CD8-positive, alpha-beta memory T cell (primary cell): ENCODE results near the gene ZNF219. TPM values are rescaled to one million over a fixed set of nuclear protein-coding genes. Genes with fewer than 3 reads are reported as not detected.

Source experiments
- CTCF ChIA-PET: fragments of 350-600 bp; sonication (Branson Sonifier 250); formaldehyde crosslinking; loops from one replicate; lab custom pipeline; 2021; ENCODE audit warnings: antibody characterized with exemption; lab: Charles Lee
- POLR2A ChIA-PET: fragments of 350-600 bp; sonication (Branson Sonifier 250); formaldehyde crosslinking; loops from one replicate; lab custom pipeline; 2021; ENCODE audit warnings: antibody characterized with exemption; lab: Charles Lee
- DNase-seq, 5 donors: peaks; one replicate each; pipeline versions ENCODE4 v3.0.0 to v3.0.0-alpha.2; 2020 to 2022; ENCODE audit warnings: mixed read lengths in 1 of 5
- H3K27ac ChIP-seq: one replicate; pipeline ENCODE4 v1.7.0; 2013; ENCODE audit warnings: low read depth, mild to moderate bottlenecking, low read length, moderate library complexity
- H3K27me3 ChIP-seq: 2 replicates; pipeline ENCODE4 v1.7.0; 2013; ENCODE audit warnings: low read length, mild to moderate bottlenecking; ENCODE audit not compliant: insufficient read depth, poor library complexity, severe bottlenecking
- H3K36me3 ChIP-seq: 2 replicates; pipeline ENCODE4 v1.7.0; 2013; ENCODE audit warnings: mild to moderate bottlenecking, low read length, moderate library complexity; ENCODE audit not compliant: insufficient read depth
- H3K4me1 ChIP-seq: 2 replicates; pipeline ENCODE4 v1.7.0; 2013; ENCODE audit warnings: mild to moderate bottlenecking, low read length, moderate library complexity; ENCODE audit not compliant: insufficient read depth
- H3K4me3 ChIP-seq: 2 replicates; pipeline ENCODE4 v1.7.0; 2013; ENCODE audit warnings: mild to moderate bottlenecking, low read length
- H3K9me3 ChIP-seq: 2 replicates; pipeline ENCODE4 v1.7.0; 2013; ENCODE audit warnings: mild to moderate bottlenecking, low read length
- H3K27ac Mint-ChIP-seq, 8 donors: one replicate each; pipeline ENCODE4 v1.8.0; 2020 to 2021; ENCODE audit warnings: mixed read lengths in 8 of 8, mild to moderate bottlenecking in 6 of 8, inconsistent platforms in 3 of 8, moderate library complexity in 3 of 8
- H3K27me3 Mint-ChIP-seq, 2 donors: one replicate each; pipeline ENCODE4 v1.8.0; 2020 to 2021; ENCODE audit warnings: mixed read lengths in 2 of 2, mild to moderate bottlenecking in 1 of 2, moderate library complexity in 1 of 2
- H3K36me3 Mint-ChIP-seq, 3 donors: one replicate each; pipeline ENCODE4 v1.8.0; 2020 to 2021; ENCODE audit warnings: mixed read lengths in 3 of 3, inconsistent platforms in 1 of 3, mild to moderate bottlenecking in 1 of 3
- H3K4me1 Mint-ChIP-seq, 3 donors: one replicate each; pipeline ENCODE4 v1.8.0; 2020 to 2021; ENCODE audit warnings: mixed read lengths in 3 of 3, inconsistent platforms in 1 of 3, mild to moderate bottlenecking in 1 of 3
- H3K4me3 Mint-ChIP-seq, 7 donors: one replicate each; pipeline ENCODE4 v1.8.0; 2020 to 2021; ENCODE audit warnings: mixed read lengths in 7 of 7, mild to moderate bottlenecking in 6 of 7, moderate library complexity in 4 of 7, inconsistent platforms in 2 of 7
- H3K9me3 Mint-ChIP-seq, 5 donors: one replicate each; pipeline ENCODE4 v1.8.0; 2020 to 2022; ENCODE audit warnings: mixed read lengths in 5 of 5, mild to moderate bottlenecking in 3 of 5, moderate library complexity in 2 of 5, inconsistent platforms in 1 of 5
- polyA plus RNA-seq: library from polyadenylated mRNA; unstranded; fragments of 300-500 nt; fragmentation: Illumina TruSeq; gene quantifications from one replicate; pipeline ENCODE4 v1.2.3, GENCODE V29; 2021
- total RNA-seq, 2 experiments: library from RNA; stranded (reverse); gene quantifications; one replicate each; pipeline ENCODE4 v1.2.3, GENCODE V29; 2021

ZNF219 gene
- total and polyA plus RNA-seq, 3 experiments from 2014 or later, result 1.3 to 8.2 (median 7.0) TPM

DNA sequence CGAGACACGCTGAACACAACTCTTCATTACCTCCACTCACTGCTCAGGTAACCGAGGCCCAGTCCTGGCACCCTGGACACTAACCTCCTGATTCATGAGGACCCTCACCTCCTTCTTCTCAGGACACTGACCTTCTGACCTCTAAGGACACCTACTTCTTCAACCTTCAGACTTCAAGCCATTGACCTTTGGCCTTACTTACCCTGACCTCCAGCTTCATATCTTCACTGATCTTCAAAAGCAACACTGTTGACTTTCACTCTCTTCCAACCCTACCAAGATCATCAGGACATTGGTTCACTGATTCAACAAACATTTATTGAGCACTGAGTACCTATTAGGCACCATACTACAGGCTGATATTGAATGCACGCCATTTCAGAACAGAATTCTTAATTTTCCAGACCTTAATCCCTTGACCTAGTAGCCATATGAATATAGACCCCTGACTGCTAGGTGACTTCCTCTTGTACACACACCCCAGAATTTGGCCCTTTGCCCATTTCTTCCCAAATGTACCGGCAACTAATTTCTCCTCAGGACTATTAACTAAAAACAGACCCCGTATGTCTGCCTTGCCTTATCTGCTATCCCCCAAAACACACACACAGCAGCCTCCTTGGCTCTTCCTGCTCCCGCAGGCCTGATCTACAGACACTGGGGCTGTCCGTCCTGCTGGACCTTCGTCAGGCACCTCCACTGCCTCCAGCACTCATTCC is 22.6 kb downstream of the ZNF219 start:
- ChIA-PET CTCF (interaction anchor here (1.1 kb wide), 1 partner anchor 12 kb away, joined by 3 read pairs; no protein-coding TSS in a partner anchor), POLR2A (no interaction called here)
- Mint-ChIP-seq H3K9me3 (no peaks in the 10 kb centered on the region), H3K4me1 (peaks cover 4 to 18% (median 11%) of the 10 kb centered on the region in 3 donors), H3K4me3 (no peak overlapping the region), H3K27ac (peak overlapping the region in 1 of 8 donors; percentile 13), H3K36me3 (no peaks in the 10 kb centered on the region), H3K27me3 (peaks cover 23 to 31% of the 10 kb centered on the region in 2 donors)
- Histone ChIP-seq H3K27ac (no peak overlapping the region), H3K9me3 (no peaks in the 10 kb centered on the region), H3K36me3 (no peaks in the 10 kb centered on the region), H3K27me3 (peaks cover 28% of the 10 kb centered on the region), H3K4me1 (peaks cover 11% of the 10 kb centered on the region), H3K4me3 (no peak overlapping the region)
- DNase-seq, result no peak

GRCh38 chr14:21074398-21075272 is 23.8 kb downstream of the ZNF219 start:
- Mint-ChIP-seq H3K9me3 (no peaks in the 10 kb centered on the region), H3K27ac (no peak overlapping the region), H3K36me3 (no peaks in the 10 kb centered on the region), H3K4me3 (no peak overlapping the region), H3K4me1 (peaks cover 10 to 26% (median 17%) of the 10 kb centered on the region in 3 donors), H3K27me3 (peaks cover 25 to 36% of the 10 kb centered on the region in 2 donors)
- H3K36me3 ChIP-seq, result no peaks in the 10 kb centered on the region
- peaks cover 21% of the 10 kb centered on the region for H3K4me1 ChIP-seq
- ChIA-PET CTCF (interaction anchor here (1.0 to 1.2 kb wide), 3 partner anchors 18 to 30 kb away, joined by 3 to 6 read pairs (median 5); no protein-coding TSS in a partner anchor), POLR2A (no interaction called here)
- DNase-seq, result no peak
- H3K27ac ChIP-seq, result no peak overlapping the region
- H3K27me3 ChIP-seq, result peaks cover 37% of the 10 kb centered on the region
- no peak overlapping the region for H3K4me3 ChIP-seq
- no peaks in the 10 kb centered on the region for H3K9me3 ChIP-seq

DNA sequence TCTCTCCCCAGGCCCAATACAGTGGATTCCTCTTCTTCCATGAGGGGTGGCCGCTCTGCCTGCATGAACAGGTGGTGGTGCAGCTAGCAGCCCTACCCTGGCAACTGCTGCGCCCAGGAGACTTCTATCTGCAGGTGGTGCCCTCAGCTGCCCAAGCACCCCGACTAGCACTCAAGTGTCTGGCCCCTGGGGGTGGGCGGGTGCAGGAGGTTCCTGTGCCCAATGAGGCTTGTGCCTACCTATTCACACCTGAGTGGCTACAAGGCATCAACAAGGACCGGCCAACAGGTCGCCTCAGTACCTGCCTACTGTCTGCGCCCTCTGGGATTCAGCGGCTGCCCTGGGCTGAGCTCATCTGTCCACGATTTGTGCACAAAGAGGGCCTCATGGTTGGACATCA is 24.5 kb downstream of the ZNF219 start:
- Histone ChIP-seq H3K9me3 (no peaks in the 10 kb centered on the region), H3K27me3 (peaks cover 44% of the 10 kb centered on the region), H3K4me1 (peaks cover 28% of the 10 kb centered on the region), H3K27ac (no peak overlapping the region), H3K36me3 (no peaks in the 10 kb centered on the region), H3K4me3 (no peak overlapping the region)
- ChIA-PET CTCF (interaction anchor here (1.0 to 4.0 kb wide), 3 partner anchors 14 to 29 kb away, joined by 3 to 47 read pairs (median 4); no protein-coding TSS in a partner anchor), POLR2A (no interaction called here)
- H3K4me1 Mint-ChIP-seq, result peaks cover 17 to 34% (median 24%) of the 10 kb centered on the region in 3 donors
- peaks cover 31 to 42% of the 10 kb centered on the region in 2 donors for H3K27me3 Mint-ChIP-seq
- no peak overlapping the region for H3K4me3 Mint-ChIP-seq
- no peak for DNase-seq
- peak overlapping the region in 1 of 8 donors; percentile 36 for H3K27ac Mint-ChIP-seq
- H3K9me3 Mint-ChIP-seq, result no peaks in the 10 kb centered on the region
- no peaks in the 10 kb centered on the region for H3K36me3 Mint-ChIP-seq

DNA sequence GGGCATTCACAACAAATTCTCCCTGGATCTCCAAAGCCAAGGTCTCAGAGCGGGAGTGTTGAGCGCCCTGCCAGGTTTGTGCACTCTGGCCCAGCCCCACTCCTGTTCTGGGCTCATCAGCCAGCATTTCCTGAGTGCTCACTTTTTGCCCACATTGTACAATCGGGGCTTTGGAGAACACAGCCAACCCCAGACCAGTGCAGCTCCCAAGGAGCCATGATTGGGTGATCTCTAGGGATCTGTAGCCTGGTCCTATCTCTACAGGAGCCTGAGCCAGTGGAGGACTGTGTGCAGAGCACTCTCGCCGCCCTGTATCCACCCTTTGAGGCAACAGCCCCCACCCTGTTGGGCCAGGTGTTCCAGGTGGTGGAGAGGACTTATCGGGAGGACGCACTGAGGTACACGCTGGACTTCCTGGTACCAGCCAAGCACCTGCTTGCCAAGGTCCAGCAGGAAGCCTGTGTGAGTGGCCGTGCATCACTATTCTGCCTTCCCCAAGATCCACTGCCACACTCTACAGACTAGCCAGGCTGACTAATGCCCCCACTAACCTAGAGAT is 25.6 kb downstream of the ZNF219 start:
- Histone ChIP-seq H3K4me1 (peaks cover 36% of the 10 kb centered on the region), H3K27me3 (peaks cover 52% of the 10 kb centered on the region), H3K4me3 (no peak overlapping the region), H3K9me3 (no peaks in the 10 kb centered on the region), H3K36me3 (no peaks in the 10 kb centered on the region), H3K27ac (no peak overlapping the region)
- DNase-seq, result no peak
- POLR2A ChIA-PET, result no interaction called here
- Mint-ChIP-seq H3K27ac (peak overlapping the region in 3 of 8 donors; percentile 1 to 56 (median 35)), H3K4me3 (peak overlapping the region in 3 of 7 donors; percentile 13 to 86 (median 69)), H3K27me3 (peaks cover 39 to 50% of the 10 kb centered on the region in 2 donors), H3K36me3 (no peaks in the 10 kb centered on the region), H3K9me3 (no peaks in the 10 kb centered on the region), H3K4me1 (peaks cover 23 to 40% (median 29%) of the 10 kb centered on the region in 3 donors)
- CTCF ChIA-PET, result interaction anchor here (1.0 to 4.0 kb wide), 4 partner anchors 15 to 30 kb away, joined by 3 to 47 read pairs (median 18); no protein-coding TSS in a partner anchor

GRCh38 chr14:21072031-21072473 is 26.4 kb downstream of the ZNF219 start:
- Histone ChIP-seq H3K9me3 (no peaks in the 10 kb centered on the region), H3K27me3 (peaks cover 53% of the 10 kb centered on the region), H3K27ac (no peak overlapping the region), H3K4me1 (peaks cover 36% of the 10 kb centered on the region), H3K4me3 (no peak overlapping the region), H3K36me3 (no peaks in the 10 kb centered on the region)
- Mint-ChIP-seq H3K27ac (peak overlapping the region in 4 of 8 donors; percentile 26 to 91 (median 47)), H3K27me3 (peaks cover 46 to 57% of the 10 kb centered on the region in 2 donors), H3K9me3 (no peaks in the 10 kb centered on the region), H3K36me3 (no peaks in the 10 kb centered on the region), H3K4me1 (peaks cover 23 to 40% (median 29%) of the 10 kb centered on the region in 3 donors), H3K4me3 (peak overlapping the region; percentile 63 to 91 (median 84))
- ChIA-PET POLR2A (interaction anchor here (0.7 to 2.0 kb wide), 2 partner anchors 12 to 32 kb away, joined by 3 to 10 read pairs; no protein-coding TSS in a partner anchor), CTCF (interaction anchor here (1.1 to 4.0 kb wide), 8 partner anchors 15 to 66 kb away, joined by 3 to 47 read pairs (median 10); no protein-coding TSS in a partner anchor)
- DNase-seq, result no peak

GRCh38 chr14:21071225-21072030 is 27.0 kb downstream of the ZNF219 start:
- CTCF ChIA-PET, result interaction anchor here (0.8 to 4.0 kb wide), 10 partner anchors 15 to 66 kb away, joined by 3 to 47 read pairs (median 5); no protein-coding TSS in a partner anchor
- POLR2A ChIA-PET, result interaction anchor here (0.5 to 2.0 kb wide), 6 partner anchors 12 to 47 kb away, joined by 3 to 10 read pairs (median 3); partner anchors contain the start of genes NDRG2 and ZNF219
- Histone ChIP-seq H3K27ac (peak overlapping the region; percentile 31), H3K9me3 (no peaks in the 10 kb centered on the region), H3K27me3 (peaks cover 60% of the 10 kb centered on the region), H3K36me3 (no peaks in the 10 kb centered on the region), H3K4me1 (peaks cover 36% of the 10 kb centered on the region), H3K4me3 (peak overlapping the region; percentile 60)
- H3K27ac Mint-ChIP-seq, result peak overlapping the region in 7 of 8 donors; percentile 56 to 91 (median 88)
- peak in 4 of 5 donors; percentile 30 to 70 (median 40) for DNase-seq
- peak overlapping the region; percentile 81 to 91 (median 86) for H3K4me3 Mint-ChIP-seq
- H3K27me3 Mint-ChIP-seq, result peaks cover 51 to 64% of the 10 kb centered on the region in 2 donors
- no peaks in the 10 kb centered on the region for H3K9me3 Mint-ChIP-seq
- no peaks in the 10 kb centered on the region for H3K36me3 Mint-ChIP-seq
- peaks cover 23 to 40% (median 29%) of the 10 kb centered on the region in 3 donors for H3K4me1 Mint-ChIP-seq
